Occipital lobe (tissue), 2 donors: Measurements from ENCODE around the gene CEBPZOS. TPM values are rescaled to one million over a fixed set of nuclear protein-coding genes. Genes with fewer than 3 reads are reported as not detected.

ENCODE experiments used
- DNase-seq: peaks from one replicate; lab custom pipeline; 2025; lab: John Stamatoyannopoulos, UW
- total RNA-seq: library from RNA; depleted of rRNA; stranded (reverse); fragments of >200 nt; gene quantifications from one replicate; pipeline ENCODE4 v1.2.3, GENCODE V29; 2014

CEBPZOS gene
- total RNA-seq = 24.5 TPM

DNA sequence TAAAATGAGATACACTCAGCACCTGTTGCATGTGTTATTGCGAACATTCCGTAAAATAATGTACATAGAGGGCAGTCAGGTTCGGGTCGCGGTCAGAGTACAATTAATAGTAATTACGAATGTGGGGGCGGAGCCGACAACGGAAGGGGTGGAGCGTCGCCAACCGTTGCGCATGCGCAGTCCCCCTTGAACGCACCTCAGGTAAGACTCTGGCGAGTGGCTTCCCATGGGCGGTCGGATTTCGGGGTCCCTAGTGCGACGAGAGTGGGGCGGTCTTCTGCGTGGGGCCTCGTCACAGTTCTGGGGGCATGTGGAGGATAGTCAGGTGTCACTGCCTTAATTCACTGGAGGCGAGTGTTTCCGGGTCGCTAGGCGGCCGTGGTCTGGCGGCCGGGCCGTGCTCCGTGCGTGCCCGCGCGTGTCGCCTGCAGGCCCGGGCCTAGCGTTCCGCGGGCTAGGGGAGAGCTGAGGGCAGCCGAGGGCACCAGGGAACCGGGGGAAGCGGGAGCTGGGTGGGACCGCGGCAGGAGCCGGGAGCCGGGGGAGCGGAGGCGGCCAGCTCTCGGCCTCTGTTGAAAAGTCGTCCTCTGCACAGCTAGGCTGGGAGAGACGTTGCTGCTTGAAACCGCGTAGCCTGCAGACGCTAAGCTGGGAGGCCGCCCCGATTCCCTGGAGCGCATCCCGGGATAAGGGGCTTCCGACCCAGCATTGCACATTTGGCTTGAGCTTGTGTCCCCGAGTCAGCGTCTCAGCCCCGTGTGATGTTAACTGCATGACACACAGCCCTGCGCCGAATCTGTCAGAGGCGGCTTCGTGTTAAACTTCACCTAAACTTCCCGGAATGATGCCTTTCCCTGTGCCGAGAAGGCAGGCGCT, at the start of gene CEBPZOS:
Gene CEBPZOS (plus strand): TSS at position 177 of the 876 bp plus-strand sequence. CDS start 3,209 bp downstream, outside the sequence.
- peak; percentile 63 for DNase-seq

DNA sequence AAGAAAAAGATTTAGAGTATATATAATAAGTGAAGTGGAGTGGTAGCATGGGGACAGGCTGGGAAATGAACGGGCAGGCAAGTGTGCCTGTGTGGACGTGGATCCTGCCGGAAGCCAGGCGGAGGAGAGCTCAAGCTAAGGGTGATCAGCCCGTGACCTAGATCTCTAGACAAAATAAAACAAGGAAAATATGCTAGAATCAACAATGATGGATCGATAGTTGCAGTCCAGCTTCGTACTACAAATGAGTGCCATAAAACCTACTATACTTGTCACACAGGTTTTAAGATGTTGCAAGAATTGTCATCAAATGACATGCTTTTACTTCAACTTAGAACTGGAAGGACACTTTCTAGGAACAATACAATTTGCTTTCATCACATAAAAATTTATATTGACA, 48.0 kb upstream of the CEBPZOS start:
- DNase-seq = no peak

DNA sequence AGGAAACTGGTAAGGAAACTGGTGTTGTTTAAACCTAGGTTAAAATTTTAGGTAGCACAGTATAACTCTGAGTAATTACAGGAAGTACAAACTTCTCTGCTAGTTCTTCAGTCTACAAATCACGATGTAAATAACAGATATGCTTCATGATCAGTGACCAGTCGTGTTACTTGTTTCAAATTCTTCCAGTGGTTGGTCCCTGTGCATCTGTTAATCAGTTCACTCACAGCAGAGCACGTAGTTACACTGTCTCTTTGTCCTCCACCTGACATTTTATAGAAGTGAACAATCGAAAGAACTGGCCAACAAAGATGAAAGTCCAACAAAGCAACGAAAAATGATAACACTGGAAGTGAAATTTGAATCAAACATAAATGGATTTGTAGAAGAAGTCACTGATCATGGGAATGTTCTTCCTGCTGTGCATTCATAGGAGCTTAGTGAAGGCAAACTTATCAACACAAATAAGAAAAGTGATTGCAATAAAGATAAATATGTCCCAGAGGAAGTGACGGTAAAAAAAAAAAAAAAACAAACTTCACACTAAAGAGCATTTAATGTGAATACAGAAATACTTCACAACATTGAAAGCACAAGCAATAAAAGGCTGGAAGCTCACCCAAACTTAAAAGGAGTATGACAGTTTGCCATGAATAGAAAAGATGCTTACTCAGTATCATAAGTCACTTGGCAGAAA, 46.5 kb upstream of the CEBPZOS start:
- no peak for DNase-seq

DNA sequence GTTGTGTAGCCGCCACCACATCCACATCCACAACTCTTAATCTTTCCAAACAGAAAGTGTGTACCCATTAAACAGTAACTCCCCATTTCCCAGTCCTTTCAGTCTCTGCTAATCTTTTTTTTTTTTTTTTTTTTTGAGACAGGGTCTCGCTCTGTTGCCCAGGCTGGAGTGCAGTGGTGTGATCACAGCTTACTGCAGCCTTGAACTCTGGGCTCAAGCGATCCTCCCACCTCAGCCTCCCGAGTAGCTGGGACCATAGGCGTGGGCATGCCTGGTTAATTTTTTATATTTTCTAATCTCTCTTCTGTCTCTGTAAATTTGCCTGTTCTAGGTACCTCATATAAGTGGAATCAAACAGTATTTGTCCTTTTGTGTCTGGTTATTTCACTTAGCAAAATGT, 43.1 kb upstream of the CEBPZOS start:
- no peak for DNase-seq

DNA sequence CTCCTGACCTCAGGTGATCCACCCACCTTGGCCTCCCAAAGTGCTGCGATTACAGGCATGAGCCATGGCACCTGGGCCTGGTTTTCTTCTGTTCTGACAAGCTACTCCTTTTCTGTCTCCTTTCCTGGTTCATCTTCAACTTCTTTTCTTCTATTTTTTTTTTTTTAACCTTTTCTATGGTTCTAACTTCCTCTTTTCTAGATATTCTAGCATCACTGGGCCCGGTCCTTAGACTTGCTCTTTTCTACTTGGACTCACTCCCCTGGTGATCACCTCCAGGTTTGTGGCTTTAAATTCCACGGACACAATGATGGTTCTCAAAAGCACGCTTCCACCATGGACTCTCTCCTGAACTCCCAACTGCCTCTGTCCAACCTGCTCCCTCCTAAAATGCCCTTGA, 41.5 kb upstream of the CEBPZOS start:
- DNase-seq = no peak

DNA sequence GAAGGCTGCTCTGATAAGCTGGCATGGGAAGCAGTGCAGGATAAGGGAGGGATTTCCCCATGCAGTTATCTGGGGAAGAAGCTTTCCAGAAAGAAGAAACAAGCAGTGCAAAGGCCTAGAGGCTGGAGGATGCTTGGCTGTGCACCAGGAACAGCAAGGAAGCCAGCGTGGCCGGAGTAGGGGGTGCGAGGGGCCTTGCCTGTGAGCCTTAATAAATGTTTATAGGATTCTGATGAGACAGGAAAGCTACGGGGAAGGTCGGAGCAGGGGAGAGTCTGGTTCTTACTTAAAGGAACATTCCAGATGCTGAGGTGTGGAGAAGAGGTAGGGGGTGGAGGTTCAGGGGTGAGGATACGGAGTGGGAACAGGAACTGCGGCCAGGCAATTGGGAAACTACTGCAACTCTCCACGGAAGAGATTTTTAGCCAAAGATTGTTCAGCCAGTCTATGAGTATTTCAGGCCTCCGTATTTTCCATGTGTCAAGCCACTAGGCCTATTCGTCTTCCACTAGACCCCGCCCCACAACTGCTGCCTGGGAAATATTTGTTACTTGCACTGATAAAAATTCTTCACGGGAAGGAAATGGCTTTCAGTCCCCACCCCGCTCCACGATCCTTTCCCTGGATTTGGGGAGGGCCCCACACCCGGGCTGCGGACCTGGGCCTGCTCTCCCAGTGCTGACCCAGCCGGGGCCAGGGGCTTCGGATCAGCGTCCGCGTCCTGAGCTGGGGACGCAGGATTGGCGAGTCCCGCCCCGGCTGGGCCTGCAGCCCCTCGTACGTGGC, 40.0 kb upstream of the CEBPZOS start:
- DNase-seq = no peak

DNA sequence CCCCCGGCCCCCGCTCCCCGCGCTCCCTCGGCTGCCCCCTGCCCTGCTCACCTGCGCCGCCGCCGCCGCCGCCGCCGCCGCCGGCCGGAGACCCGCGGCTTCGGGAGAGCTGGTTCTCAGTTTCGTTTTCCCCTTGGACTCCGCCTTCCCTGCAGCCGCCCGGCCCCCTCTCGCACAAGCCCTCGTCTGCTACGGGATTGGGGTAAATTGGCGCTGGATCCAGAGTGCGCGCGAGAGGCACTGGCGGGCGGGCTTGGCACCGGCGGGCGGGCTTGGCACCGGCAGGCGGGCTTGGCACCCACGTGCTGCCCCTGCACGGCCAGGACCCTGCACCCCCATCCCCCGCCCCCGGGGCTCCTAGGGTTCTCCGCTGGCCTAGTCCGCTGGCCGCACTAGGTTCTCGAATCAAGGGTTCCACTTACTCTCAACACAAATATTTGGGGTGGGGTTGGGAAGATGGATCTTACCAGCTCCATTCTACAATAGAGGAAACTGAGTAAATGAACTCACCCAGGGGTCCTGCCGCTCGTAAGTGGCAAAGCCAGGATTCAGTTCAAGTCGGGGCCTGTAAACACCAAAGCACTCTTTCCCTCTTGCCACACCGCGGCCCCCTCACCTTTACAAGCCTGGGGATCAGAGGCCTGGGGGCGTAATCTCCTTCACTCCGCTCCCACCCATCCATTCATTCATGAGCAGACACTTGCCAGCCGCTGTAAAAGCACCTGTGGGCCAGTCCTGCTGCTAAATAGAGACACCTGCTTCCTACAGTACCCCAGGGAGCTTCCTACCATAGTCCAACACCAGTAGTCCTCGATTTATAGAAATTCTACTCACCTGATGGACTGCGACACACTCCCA, 39.2 kb upstream of the CEBPZOS start, which contains the start of gene EIF2AK2:
Gene EIF2AK2 (minus strand): TSS at position 124 of the 858 bp plus-strand sequence. CDS start 9,174 bp downstream, outside the sequence.
- peak; percentile 79 for DNase-seq

DNA sequence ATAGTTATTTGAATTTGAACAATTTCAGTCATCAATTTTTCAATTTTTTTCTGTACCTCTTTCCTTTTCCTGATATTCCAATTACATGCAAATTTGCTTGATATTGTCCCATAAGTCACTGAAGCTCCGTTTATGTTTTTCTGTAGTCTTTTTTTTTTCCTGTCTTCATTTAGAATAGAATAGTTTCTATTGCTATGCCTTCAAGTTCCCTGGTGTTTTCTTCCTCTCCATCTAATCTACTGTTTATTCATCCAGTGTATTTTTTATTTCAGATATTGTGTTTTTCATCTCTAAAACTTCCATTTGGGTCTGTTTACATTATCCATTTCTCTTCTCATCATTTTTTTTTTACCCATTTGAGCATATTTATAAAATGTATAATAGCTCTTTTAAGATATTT, 31.5 kb upstream of the CEBPZOS start:
- DNase-seq = no peak

DNA sequence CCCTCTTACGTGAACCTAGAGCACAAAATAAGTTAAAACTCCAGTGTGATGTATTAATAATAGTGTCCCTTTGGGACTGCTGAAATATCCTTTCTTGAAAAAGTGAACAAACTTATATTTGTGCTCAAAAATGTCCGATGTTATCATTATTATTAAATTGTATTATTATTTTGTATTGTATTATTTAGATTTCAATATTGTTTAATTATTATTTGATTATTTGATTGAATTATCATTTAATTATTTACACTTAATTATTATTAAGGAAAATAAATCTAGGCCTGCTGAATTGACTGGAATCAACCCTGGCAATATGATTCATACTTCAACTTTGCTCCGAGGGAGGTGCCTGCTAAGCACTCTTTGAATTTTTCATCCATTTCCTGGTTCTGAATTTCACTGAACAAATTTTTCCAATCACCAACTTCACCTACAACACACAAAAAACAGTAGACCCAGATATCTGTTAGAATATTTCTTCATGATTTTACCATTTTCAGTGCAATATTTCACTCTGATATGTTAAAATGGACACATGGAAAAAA, 28.6 kb upstream of the CEBPZOS start:
- DNase-seq = no peak

DNA sequence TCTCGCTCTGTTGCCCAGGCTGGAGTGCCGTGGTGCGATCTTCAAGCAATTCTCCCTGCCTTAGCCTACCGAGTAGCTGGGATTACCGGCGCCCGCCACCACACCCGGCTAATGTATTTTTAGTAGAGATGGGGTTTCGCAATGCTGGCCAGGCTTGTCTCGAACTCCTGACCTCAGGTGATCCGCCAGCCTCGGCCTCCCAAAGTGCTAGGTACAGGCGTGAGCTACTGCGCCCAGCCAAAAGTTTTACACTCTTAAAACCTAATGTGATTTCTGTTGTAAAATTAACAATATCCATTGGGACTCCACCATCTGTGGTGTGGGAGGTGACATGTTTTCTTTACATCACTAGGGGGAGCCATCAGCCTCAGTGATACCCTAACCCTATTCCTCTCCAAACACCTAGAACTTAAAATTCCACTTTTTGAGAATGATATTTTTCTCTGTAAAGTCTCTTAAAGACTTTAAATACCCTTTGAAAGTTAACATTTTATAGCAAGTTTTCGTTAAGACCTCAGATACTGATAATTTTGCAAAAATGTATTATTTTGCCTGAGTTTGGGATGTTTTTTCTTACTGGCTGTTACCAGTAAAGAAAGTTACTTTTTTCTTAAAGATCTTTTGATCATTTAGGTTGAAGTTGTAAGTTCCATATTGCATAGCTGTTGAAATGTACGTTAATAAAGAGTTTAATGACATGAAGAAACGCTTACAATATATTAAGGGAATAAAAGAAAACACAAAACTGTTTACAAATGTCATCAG, 27.9 kb upstream of the CEBPZOS start:
- no peak for DNase-seq

DNA sequence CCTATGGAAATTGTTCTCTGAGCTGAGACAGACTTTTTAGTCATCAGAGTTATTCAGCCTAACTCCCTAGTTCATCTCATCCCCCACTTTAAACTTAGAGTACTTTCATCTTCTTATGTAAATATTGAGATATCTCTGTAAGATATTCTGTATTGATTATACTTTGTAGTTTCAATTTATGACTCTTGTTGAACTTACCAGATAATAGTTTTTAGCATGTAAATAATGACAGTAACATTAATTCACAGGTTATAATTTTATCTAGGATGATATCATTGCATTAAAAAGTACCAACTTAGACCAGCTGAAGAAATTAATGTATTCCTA, 24.7 kb upstream of the CEBPZOS start:
- DNase-seq = no peak

DNA sequence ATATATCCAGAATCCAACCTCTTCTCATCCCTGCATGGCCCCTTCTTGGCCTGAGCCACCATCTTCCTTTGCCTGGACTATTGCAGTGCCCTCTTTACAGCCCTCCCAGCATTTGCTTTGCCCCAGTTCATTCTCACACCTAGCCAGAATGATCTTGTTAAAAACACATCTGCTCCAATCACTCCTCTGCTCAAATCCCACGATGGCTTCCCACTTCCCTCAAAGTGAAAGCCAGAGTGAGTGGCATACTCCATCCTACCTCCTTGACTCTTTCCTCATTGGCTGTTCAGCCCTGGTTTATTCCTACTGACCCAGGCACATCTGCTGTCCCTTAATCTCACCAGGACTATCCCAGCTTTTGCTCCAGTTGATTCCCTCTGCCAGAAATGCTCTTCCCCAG, 22.6 kb upstream of the CEBPZOS start:
- no peak for DNase-seq

DNA sequence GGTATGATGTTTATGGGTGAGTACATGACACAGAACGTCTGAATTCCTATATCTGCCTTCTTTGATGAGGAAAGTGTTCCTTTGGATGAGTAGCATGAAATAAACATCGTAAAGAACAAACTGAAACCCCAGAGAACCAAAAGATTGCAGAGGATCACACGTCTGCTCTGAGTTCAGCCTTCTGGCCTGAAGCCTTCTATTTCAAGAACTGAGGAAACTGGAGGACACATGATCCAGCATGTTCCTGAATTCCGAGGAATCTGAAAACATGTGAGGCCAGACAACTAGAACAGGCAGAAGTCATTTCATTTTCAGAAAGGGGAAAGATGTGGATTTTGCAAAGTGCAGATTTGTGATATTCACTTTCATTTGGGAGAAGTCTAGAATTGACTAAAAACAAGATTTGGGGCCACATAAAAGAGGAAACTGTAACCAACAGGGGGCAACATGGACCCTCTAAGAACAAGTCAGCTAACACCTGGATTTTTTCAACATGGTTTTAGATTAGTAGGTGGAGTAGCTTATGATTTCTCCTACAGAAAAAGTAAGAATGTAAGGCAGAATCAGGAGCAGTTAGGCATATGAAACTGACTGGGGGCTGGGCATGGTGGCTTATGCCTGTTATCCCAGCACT, 16.2 kb upstream of the CEBPZOS start:
- DNase-seq = no peak

DNA sequence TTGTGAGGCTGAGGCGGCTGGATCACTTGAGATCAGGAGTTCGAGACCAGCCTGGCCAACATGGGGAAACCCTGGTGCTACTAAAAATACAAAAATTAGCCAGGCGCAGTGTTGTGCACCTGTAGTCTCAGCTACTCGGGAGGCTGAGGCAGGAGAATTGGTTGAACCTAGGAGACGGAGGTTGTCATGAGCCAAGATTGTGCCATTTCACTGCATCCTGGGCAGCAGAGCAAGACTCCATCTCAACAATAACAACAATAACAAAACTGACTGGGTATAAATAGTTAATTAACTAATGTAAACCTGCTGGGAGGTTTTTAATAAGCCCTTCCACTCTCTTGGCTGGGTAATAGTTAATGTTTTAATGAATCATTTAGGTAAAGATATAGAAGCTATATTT, 15.7 kb upstream of the CEBPZOS start:
- DNase-seq = no peak

DNA sequence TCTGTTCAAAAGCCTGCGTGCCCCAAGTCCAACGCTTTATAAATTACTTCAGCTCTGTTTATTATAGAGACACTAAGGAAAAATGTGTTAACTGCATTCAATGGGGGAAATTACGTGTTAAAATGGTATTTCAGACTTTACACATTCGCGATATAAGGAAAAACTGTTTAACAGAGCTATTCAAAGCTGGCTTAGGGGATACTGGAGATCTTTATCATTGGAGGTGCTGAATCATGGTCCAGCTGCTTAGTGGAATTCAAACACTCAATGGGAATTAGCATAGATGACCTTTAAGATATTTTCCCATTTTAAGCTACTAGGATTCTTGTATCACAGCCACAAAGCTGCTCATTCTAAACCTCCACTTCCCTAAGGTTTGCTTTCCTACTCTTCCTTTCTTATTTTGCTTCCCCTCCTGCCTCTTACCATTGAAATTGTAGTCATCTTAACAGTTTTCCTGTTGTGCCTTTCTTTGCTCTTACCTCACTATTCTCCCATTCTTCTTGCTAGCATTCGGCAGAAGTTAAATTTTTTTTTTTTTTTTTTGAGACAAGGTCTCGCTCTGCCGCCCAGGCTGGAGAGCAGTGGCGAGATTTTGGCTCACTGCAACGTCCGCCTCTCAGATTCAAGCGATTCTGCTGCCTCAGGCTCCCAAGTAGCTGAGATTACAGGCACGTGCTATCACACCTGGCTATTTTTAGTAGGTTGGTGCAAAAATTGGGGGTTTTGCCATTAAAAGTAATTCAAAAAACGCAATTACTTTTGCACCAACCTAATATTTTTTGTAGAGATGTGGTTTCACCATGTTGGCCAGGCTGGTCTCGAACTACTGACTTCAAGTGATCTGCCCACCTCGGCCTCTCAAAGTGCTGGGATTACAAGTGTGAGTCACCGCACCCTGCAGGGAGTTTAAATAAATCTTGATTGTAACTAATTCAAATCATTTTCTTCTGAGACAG, 14.3 kb upstream of the CEBPZOS start:
- no peak for DNase-seq

DNA sequence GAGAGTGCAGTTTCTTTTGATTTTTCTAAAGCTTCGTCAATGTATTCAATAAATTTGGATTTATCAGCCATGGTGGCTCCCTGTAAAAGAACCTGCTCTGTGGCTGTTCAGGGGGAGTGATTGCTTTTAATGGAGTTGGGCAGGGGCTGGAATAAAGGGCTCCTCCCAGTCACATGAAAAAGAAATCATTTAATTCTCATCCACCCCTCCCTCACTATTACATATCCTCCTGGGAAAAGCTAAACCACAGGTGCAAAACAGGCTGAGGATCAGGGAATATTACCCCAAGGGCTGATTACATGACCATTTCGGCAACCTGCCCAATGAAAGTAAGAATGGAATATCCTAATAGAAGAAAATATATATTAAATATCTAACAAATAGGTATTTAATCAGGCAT, 7.7 kb upstream of the CEBPZOS start, which contains the start of gene SULT6B1:
Gene SULT6B1 (minus strand): TSS at position 101 of the 400 bp plus-strand sequence. CDS start 30 bp downstream, at position 71.
- no peak for DNase-seq

DNA sequence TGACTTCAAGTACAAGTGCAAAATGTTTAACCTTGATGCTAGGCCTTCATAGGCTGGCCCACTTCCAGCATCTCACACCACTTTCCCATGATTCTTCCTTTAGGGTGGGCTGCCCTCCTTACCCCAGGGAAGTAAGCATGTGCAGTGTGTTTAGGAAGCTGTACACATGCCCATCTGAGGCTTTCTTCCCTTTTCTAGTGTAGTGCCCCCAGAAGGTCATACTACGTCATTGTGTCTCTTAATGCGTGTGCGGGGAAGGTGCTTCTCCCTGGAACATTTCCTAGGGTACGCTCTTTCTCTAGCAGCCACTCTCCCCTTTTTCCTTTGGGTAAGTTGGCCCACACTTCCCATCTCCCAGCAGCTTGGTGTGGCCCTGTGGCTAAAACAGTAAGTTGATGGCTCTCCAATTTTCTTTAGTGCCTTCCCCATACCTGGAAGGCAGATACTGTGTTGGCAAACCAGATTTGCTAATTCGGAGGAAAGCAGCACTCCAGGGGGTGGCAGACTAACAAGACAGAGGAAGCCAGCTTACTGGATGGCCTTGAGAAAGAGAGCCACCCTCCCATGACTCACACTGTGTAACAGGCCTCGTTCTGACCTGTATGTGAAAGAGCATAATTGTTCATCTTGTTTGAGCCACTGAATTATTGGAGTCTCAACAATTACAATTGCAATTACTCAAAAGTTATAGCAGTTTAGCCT, 6.7 kb upstream of the CEBPZOS start:
- DNase-seq = no peak

DNA sequence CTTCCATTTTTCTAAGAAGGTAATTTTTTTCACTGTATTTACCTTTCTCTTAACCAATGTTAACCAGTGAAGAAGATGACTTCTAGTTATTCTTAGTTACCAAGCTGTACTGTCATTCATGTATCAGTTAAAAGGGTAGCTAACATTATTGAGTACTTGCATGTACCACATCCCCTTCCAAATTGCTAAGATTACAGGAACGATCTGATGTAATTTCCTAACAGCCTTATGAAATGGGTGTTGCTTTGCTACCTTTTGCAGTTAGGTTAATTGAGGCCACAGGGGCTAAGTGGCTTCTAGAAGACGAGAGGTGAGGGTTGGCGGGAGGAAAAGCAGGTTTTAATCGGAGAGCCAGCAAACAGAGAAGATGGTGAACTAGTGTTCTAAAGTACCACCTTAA, 6.0 kb upstream of the CEBPZOS start:
- DNase-seq = no peak
